ENCODE results near the gene PRPF6. TPM values are rescaled to one million over a fixed set of nuclear protein-coding genes. Genes with fewer than 3 reads are reported as not detected.
A peak's percentile ranks its signal among the peaks of the same experiment; 100 is the strongest.

Gene PRPF6
- total and polyA plus RNA-seq, 2 of the 13 experiments (the other 11 are each of a cell fraction or from before 2014, with no cell fraction given) = 63.7 to 101 TPM

DNA sequence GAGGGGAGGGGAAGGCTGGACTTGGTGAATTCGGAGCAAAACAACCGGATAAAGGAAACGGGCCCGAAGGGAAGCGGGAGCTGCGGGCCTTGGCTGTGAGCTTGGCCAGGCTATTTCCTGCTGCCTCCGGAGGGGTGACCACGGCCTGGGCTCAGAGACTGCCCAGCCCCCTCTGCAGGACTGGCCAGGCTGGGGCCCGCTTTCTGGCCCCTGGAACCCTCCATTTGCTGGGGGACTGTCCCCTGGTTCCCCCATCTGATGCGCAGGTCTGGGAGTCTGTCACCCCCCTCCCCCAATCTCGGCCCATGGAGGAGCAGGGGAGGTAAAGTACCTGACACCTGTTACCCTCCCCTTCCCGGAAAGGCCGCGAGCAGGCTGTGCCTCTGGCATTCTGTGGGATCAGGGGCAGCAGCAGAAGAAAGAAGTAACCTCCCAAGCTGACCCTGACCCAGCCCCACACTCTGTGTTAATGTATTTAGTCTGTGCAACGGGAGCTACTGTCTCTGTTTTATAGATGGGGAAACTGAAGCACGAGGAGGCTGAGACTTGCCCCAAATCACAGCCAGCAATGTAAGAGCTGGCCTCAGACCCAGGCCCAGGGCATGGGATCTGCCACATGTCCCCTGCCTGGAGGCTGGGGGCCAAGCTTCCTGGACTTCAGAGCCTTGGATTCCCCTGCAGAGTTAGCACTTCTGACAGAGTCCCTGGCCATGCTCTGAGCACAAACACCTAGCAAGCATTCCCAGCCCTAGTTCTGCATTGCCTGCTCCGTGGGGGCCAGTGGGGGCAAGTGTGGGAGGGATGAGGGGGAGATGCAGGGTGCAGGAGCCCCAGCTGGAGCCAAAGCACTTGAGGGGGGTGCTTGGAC is 58.6 kb downstream of the PRPF6 start (continued):
- TF ChIP-seq RAD21 (CRISPR knock-in tag; IDR thresholded peaks at IDR 0.05) (no peak; the same call in 1 of the 2 replicates), MYC (CRISPR knock-in tag; IDR thresholded peaks at IDR 0.05; ENCODE audit: borderline replicate concordance) (peak; percentile 31; the same call in 1 of the 2 replicates), ZNF33A (CRISPR knock-in tag; IDR thresholded peaks at IDR 0.05; ENCODE audit: borderline replicate concordance) (no peak), HNRNPL (IDR thresholded peaks at IDR 0.05; ENCODE audit: low read depth, low read length) (peak; percentile 7; the same call in 1 of the 2 replicates), ZNF333 (CRISPR knock-in tag; IDR thresholded peaks at IDR 0.05; ENCODE audit: borderline replicate concordance) (no peak), ZNF839 (CRISPR knock-in tag; IDR thresholded peaks at IDR 0.05; ENCODE audit: borderline replicate concordance) (no peak), GFI1 (CRISPR knock-in tag; IDR thresholded peaks at IDR 0.05; ENCODE audit: borderline replicate concordance) (no peak), GTF2F1 (IDR thresholded peaks at IDR 0.05; ENCODE audit: low read length) (no peak), ZNF430 (CRISPR knock-in tag; IDR thresholded peaks at IDR 0.05) (no peak; the same call in 1 of the 2 replicates), ZFP37 (CRISPR knock-in tag; IDR thresholded peaks at IDR 0.05; ENCODE audit: borderline replicate concordance) (no peak), ZNF75D (CRISPR knock-in tag; IDR thresholded peaks at IDR 0.05; ENCODE audit: borderline replicate concordance) (no peak), ZNF431 (CRISPR knock-in tag; IDR thresholded peaks at IDR 0.05; ENCODE audit: borderline replicate concordance, low read depth) (no peak), FIP1L1 (IDR thresholded peaks at IDR 0.05; ENCODE audit: borderline replicate concordance, insufficient read depth, low read depth, low read length) (no peak), ZNF292 (CRISPR knock-in tag; IDR thresholded peaks at IDR 0.05; ENCODE audit: borderline replicate concordance, low read depth) (no peak), KAT2B (IDR thresholded peaks at IDR 0.05; ENCODE audit: borderline replicate concordance, low read depth, low read length) (no peak), KLF16 (CRISPR knock-in tag; IDR thresholded peaks at IDR 0.05) (no peak), IKZF1 (IDR thresholded peaks at IDR 0.05) (no peak), KDM1A (CRISPR knock-in tag; IDR thresholded peaks at IDR 0.05) (no peak), ZNF501 (CRISPR knock-in tag; IDR thresholded peaks at IDR 0.05) (no peak; the same call in 1 of the 2 replicates), BRD4 (CRISPR knock-in tag; IDR thresholded peaks at IDR 0.05) (no peak), ZNF326 (CRISPR knock-in tag; IDR thresholded peaks at IDR 0.05; ENCODE audit: borderline replicate concordance) (no peak), BCL6 (CRISPR knock-in tag; IDR thresholded peaks at IDR 0.05) (no peak), ZFP82 (CRISPR knock-in tag; IDR thresholded peaks at IDR 0.05; ENCODE audit: borderline replicate concordance) (no peak), ZNF264 (CRISPR knock-in tag; IDR thresholded peaks at IDR 0.05) (no peak)
- TF ChIP-seq, protein P1, sequence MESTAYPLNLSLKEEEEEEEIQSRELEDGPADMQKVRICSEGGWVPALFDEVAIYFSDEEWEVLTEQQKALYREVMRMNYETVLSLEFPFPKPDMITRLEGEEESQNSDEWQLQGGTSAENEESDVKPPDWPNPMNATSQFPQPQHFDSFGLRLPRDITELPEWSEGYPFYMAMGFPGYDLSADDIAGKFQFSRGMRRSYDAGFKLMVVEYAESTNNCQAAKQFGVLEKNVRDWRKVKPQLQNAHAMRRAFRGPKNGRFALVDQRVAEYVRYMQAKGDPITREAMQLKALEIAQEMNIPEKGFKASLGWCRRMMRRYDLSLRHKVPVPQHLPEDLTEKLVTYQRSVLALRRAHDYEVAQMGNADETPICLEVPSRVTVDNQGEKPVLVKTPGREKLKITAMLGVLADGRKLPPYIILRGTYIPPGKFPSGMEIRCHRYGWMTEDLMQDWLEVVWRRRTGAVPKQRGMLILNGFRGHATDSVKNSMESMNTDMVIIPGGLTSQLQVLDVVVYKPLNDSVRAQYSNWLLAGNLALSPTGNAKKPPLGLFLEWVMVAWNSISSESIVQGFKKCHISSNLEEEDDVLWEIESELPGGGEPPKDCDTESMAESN (CRISPR knock-in tag; conservative IDR thresholded peaks at IDR 0.05) = no peak
- TF ChIP-seq, protein P2, sequence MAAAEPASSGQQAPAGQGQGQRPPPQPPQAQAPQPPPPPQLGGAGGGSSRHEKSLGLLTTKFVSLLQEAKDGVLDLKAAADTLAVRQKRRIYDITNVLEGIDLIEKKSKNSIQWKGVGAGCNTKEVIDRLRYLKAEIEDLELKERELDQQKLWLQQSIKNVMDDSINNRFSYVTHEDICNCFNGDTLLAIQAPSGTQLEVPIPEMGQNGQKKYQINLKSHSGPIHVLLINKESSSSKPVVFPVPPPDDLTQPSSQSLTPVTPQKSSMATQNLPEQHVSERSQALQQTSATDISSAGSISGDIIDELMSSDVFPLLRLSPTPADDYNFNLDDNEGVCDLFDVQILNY (CRISPR knock-in tag; conservative IDR thresholded peaks at IDR 0.05) = no peak
- TF ChIP-seq, protein P3, sequence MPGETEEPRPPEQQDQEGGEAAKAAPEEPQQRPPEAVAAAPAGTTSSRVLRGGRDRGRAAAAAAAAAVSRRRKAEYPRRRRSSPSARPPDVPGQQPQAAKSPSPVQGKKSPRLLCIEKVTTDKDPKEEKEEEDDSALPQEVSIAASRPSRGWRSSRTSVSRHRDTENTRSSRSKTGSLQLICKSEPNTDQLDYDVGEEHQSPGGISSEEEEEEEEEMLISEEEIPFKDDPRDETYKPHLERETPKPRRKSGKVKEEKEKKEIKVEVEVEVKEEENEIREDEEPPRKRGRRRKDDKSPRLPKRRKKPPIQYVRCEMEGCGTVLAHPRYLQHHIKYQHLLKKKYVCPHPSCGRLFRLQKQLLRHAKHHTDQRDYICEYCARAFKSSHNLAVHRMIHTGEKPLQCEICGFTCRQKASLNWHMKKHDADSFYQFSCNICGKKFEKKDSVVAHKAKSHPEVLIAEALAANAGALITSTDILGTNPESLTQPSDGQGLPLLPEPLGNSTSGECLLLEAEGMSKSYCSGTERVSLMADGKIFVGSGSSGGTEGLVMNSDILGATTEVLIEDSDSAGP (CRISPR knock-in tag; IDR thresholded peaks at IDR 0.05; ENCODE audit: borderline replicate concordance) = no peak

Measured in HepG2 (cell line).